Gastrocnemius medialis (tissue), 4 donors: Measurements from ENCODE around the gene ZFYVE28.

Source experiments
- POLR2A ChIP-seq, 2 donors: fragments of 450-650 bp; IDR thresholded peaks; one replicate each; pipeline ENCODE4 v1.6.1; 2017; ENCODE audit warnings: antibody characterized with exemption in 2 of 2, mild to moderate bottlenecking in 2 of 2, moderate library complexity in 2 of 2
- TF ChIP-seq, protein P1 (sequence below), 5 experiments: fragments of 450-650 bp in 3 of 5; fragments of 200-600 bp in 2 of 5; sonication (generic) in 2 of 5; IDR thresholded peaks in 4 of 5; conservative IDR thresholded peaks in 1 of 5; 1 replicate in 4 of 5; 2 replicates in 1 of 5; pipeline ENCODE4 v1.5.1; 2016 to 2019; ENCODE audit warnings: antibody characterized with exemption in 5 of 5, mild to moderate bottlenecking in 3 of 5, moderate library complexity in 3 of 5

DNA sequence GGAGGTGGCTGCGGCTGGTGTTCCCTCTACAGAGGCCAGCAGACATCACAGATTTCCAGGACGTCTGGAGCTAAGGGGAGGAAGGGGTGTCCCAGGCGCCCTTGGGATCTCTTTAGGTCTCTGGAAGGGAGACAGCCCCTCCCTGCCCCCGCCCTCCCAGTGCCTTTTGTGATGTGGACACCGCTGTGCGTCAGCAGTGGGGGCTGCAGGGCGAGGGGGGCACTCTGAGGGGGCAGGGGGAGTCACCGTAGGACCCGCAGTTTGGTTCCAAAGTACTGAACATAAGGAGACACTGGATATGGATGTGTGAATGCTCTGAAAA is 130.9 kb downstream of the ZFYVE28 start:
- TF ChIP-seq, protein P1, sequence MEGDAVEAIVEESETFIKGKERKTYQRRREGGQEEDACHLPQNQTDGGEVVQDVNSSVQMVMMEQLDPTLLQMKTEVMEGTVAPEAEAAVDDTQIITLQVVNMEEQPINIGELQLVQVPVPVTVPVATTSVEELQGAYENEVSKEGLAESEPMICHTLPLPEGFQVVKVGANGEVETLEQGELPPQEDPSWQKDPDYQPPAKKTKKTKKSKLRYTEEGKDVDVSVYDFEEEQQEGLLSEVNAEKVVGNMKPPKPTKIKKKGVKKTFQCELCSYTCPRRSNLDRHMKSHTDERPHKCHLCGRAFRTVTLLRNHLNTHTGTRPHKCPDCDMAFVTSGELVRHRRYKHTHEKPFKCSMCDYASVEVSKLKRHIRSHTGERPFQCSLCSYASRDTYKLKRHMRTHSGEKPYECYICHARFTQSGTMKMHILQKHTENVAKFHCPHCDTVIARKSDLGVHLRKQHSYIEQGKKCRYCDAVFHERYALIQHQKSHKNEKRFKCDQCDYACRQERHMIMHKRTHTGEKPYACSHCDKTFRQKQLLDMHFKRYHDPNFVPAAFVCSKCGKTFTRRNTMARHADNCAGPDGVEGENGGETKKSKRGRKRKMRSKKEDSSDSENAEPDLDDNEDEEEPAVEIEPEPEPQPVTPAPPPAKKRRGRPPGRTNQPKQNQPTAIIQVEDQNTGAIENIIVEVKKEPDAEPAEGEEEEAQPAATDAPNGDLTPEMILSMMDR (IDR thresholded peaks at IDR 0.05 in 4 of 5, conservative IDR thresholded peaks at IDR 0.05 in 1 of 5) = no peak
- no peak for TF ChIP-seq POLR2A (IDR thresholded peaks at IDR 0.05)
